HUES6 (cell line): ENCODE measurements around the gene TMEM135.

Experiments
- H3K27ac ChIP-seq: 2 replicates; pipeline ENCODE4 v1.7.0; 2013; ENCODE audit warnings: low read depth, mild to moderate bottlenecking, low read length, inconsistent platforms
- H3K27me3 ChIP-seq: 2 replicates; pipeline ENCODE4 v1.6.1; 2013; ENCODE audit warnings: low read length; ENCODE audit not compliant: control insufficient read depth, insufficient read depth
- H3K36me3 ChIP-seq: 2 replicates; pipeline ENCODE4 v1.6.1; 2013; ENCODE audit warnings: low read length; ENCODE audit not compliant: control insufficient read depth, insufficient read depth
- H3K4me1 ChIP-seq: 2 replicates; pipeline ENCODE4 v1.6.1; 2013; ENCODE audit warnings: low read length; ENCODE audit not compliant: control insufficient read depth, insufficient read depth
- H3K4me3 ChIP-seq: 2 replicates; pipeline ENCODE4 v1.5.1; 2013; ENCODE audit warnings: low read depth, low read length
- H3K9ac ChIP-seq: one replicate; pipeline ENCODE4 v1.6.1; 2013; ENCODE audit warnings: mild to moderate bottlenecking, low read length
- H3K9me3 ChIP-seq: 2 replicates; pipeline ENCODE4 v1.6.1; 2013; ENCODE audit warnings: low read depth, low read length; ENCODE audit not compliant: control insufficient read depth, insufficient read depth

TMEM135 gene

DNA sequence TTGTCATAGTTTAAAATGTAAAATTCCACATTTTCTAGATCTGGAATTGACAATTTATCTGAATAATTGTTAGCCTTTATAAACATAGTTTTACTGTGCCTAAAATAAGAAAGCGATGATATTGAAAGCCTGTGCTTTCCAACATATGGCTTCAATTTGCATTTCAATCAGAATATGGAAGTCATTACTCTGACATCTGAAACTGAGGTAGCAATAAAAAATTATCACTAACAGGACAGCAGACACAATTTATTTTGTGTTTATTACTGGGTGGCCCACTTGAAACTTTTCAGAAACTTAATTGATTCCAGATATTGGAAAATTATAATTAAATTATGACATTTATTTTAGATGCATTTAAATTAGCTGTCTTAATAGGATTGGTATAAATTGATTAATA, 78.5 kb downstream of the TMEM135 start:
- no peaks in the 10 kb centered on the region for H3K27me3 ChIP-seq
- peaks cover 9% of the 10 kb centered on the region for H3K4me1 ChIP-seq
- no peak overlapping the region for H3K9ac ChIP-seq
- no peaks in the 10 kb centered on the region for H3K9me3 ChIP-seq
- no peak overlapping the region for H3K4me3 ChIP-seq
- no peak overlapping the region for H3K27ac ChIP-seq
- H3K36me3 ChIP-seq: no peaks in the 10 kb centered on the region

DNA sequence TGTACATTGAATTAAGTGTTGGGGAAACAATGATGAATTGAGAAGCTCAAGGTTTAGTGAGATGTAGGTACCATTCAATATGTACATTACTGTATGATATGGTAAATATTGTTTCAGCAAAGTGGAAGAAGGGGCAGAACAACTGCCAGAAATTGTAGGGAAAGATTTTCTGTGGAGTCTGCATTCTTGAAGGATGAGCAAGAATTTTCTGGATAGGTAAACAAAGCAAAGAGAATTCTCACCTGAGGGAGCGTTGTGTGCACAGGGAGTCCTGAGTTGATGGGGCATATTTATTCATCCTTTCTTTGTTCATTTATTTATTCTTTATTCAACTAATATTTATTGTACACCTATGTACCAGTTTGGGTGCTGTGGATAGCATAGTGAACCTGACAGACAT, 83.2 kb downstream of the TMEM135 start:
- H3K4me1 ChIP-seq: peaks cover 9% of the 10 kb centered on the region
- H3K36me3 ChIP-seq: no peaks in the 10 kb centered on the region
- no peak overlapping the region for H3K9ac ChIP-seq
- no peak overlapping the region for H3K27ac ChIP-seq
- no peaks in the 10 kb centered on the region for H3K27me3 ChIP-seq
- no peak overlapping the region for H3K4me3 ChIP-seq
- no peaks in the 10 kb centered on the region for H3K9me3 ChIP-seq

DNA sequence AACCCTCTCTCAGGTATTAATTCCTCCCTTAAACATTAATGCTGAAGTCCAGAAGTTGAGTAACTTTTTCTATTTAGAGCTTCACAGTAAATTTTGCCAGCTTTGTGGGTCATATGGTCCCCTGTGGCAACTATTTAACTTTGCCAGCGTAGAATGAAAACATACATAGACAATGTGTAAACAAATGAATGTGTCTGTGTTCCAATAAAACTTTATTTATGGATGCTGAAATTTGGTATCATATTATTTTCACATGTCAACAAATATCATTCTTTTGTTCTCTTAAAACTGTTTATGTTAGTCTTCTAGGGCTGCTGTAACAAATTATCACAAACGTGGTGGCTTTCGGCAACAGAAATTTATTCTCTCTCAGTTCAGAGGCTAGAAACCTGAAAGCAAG, 85.1 kb downstream of the TMEM135 start:
- no peaks in the 10 kb centered on the region for H3K36me3 ChIP-seq
- H3K4me1 ChIP-seq: peaks cover 9% of the 10 kb centered on the region
- H3K9ac ChIP-seq: no peak overlapping the region
- no peak overlapping the region for H3K4me3 ChIP-seq
- H3K27ac ChIP-seq: no peak overlapping the region
- no peaks in the 10 kb centered on the region for H3K9me3 ChIP-seq
- no peaks in the 10 kb centered on the region for H3K27me3 ChIP-seq

DNA sequence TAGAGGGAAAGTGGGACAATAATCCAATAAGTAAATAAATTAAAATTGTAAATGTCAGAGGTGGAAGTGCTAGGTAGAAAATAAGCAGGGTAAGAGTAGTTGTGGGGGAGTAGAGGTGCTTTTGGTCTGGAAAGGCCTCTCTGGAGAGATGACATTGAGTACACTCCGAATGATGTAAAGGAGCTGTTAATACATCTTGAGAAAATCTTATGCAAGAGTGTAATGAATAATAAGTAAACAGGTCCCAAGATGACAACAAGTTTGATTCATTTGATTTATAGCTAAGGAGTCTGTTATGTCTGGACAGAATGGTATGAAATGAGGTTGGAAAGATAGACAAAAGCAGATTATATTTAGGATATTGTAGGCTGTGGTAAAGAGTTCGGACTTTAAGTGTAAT, 87.5 kb downstream of the TMEM135 start:
- Histone ChIP-seq H3K36me3 (no peaks in the 10 kb centered on the region), H3K4me1 (no peaks in the 10 kb centered on the region)

DNA sequence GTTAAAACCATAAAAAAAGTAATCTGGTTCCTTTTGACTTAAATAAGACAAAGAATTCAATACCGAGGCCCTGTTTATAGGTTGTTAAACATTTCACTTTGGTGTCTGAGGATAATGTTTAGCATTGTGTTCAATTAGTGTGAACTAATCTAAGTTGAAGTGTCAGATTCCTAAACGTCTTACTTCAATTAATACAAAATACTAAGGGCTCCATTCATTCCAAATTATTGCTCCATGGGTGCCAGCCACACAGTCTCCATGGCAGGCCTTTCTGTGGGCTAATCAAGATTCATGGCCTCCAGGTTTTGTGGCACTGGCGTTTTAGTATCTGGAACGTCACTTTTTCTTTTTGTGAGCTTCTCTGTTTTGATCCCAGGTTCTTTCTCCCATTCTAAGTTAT, 89.4 kb downstream of the TMEM135 start:
- Histone ChIP-seq H3K27ac (no peak overlapping the region), H3K9me3 (peaks cover 7% of the 10 kb centered on the region; the same call in 1 of the 2 replicates), H3K36me3 (no peaks in the 10 kb centered on the region), H3K27me3 (no peaks in the 10 kb centered on the region), H3K4me3 (no peak overlapping the region), H3K9ac (no peak overlapping the region), H3K4me1 (no peaks in the 10 kb centered on the region)

More for the DNA sequence above, 87.5 kb downstream of the TMEM135 start:
- Histone ChIP-seq H3K9ac (no peak overlapping the region), H3K27ac (no peak overlapping the region), H3K9me3 (no peaks in the 10 kb centered on the region), H3K27me3 (no peaks in the 10 kb centered on the region), H3K4me3 (no peak overlapping the region)

DNA sequence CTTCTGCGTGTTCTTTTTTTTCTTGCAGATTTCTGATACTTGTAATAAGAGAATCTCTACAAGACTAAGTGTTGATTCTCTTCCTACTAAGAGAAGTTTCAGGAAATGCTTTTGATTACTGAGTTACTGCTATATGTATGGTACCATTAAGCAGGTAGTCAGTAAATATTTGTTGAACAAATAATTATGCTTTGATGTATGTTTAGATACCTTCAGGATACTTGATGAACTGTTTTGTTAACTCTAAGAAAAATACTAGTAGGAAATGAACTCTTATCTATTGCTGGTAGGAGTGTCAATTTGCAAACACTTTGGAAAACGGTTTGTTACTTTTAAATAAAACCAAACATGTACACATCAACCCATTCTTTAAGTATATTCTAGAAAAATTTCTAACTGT, 90.6 kb downstream of the TMEM135 start:
- H3K9me3 ChIP-seq: peaks cover 7% of the 10 kb centered on the region; the same call in 1 of the 2 replicates
- no peaks in the 10 kb centered on the region for H3K4me1 ChIP-seq
- no peaks in the 10 kb centered on the region for H3K27me3 ChIP-seq
- H3K27ac ChIP-seq: no peak overlapping the region
- no peak overlapping the region for H3K9ac ChIP-seq
- no peak overlapping the region for H3K4me3 ChIP-seq
- no peaks in the 10 kb centered on the region for H3K36me3 ChIP-seq

DNA sequence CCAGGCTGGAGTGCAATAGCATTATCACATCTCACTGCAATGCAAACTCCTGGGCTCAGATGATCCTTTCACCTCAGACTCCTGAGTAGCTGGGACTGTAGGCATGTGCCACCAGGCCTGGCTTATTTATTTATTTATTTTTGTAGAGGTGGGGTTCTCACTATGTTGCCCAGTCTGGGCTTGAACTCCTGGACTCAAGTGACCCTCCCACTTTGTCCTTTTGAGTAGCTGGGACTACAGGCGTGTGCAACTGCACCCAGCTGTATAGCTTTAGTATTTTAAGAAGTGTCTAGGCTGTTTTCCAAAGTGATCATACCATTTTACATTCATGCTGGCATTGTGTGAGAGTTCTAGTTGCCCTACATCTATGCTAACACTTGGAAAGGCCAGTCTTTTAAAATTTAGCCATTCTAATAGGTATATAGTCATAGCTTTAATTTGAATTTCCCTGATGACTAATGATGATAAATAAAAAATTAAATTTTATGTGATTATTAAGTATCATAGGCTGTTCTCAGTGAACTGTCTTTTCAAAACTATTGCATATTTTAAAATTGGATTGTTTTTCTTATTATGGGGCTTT, 96.9 kb downstream of the TMEM135 start:
- Histone ChIP-seq H3K4me3 (no peak overlapping the region), H3K4me1 (no peaks in the 10 kb centered on the region), H3K36me3 (no peaks in the 10 kb centered on the region; the same call in 1 of the 2 replicates), H3K27me3 (no peaks in the 10 kb centered on the region), H3K27ac (no peak overlapping the region), H3K9me3 (peaks cover 19% of the 10 kb centered on the region), H3K9ac (no peak overlapping the region)

DNA sequence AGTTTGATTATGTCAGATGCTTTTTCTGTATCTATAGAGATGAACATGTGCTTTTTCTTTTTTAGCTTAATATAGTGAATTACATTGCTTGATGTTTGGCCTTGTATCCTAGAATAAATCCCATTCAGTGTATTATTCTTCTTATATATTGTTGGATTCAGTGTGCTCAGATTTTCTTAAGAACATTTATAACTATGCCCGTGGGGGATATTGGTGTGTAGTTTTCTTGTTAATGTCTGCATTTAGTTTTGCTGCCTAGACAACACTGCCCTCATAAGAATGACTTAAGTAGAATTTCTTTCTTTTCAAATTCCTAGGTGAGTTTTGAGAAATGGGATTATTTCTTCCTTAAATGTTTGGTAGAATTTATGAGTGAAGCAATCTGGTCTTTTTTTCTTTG, 98.5 kb downstream of the TMEM135 start:
- no peak overlapping the region for H3K27ac ChIP-seq
- H3K36me3 ChIP-seq: no peaks in the 10 kb centered on the region; the same call in 1 of the 2 replicates

DNA sequence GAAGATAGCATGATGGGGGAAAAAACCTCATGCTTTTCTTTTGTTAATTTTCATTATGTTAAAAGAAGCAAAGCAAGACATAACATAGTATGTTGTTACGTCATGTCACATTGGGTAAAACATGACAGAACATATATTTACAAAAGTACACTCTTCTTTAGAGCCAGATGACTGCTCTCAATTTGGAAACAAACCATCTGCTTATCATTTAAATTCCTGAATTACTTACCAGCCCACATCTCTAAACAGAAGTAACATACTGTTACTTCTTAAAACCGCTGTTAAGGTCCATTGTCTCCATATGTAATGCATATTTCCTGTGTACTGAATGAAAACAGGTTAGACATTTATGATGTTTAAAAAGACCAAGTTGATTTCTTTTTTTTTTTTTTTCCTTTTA, 100.0 kb downstream of the TMEM135 start:
- Histone ChIP-seq H3K4me1 (no peaks in the 10 kb centered on the region), H3K4me3 (no peak overlapping the region), H3K36me3 (no peaks in the 10 kb centered on the region; the same call in 1 of the 2 replicates), H3K9ac (no peak overlapping the region), H3K9me3 (peaks cover 15% of the 10 kb centered on the region), H3K27ac (no peak overlapping the region), H3K27me3 (no peaks in the 10 kb centered on the region)

More for the DNA sequence above, 98.5 kb downstream of the TMEM135 start:
- Histone ChIP-seq H3K9me3 (peaks cover 20% of the 10 kb centered on the region), H3K9ac (no peak overlapping the region), H3K4me3 (no peak overlapping the region), H3K27me3 (no peaks in the 10 kb centered on the region), H3K4me1 (no peaks in the 10 kb centered on the region)

DNA sequence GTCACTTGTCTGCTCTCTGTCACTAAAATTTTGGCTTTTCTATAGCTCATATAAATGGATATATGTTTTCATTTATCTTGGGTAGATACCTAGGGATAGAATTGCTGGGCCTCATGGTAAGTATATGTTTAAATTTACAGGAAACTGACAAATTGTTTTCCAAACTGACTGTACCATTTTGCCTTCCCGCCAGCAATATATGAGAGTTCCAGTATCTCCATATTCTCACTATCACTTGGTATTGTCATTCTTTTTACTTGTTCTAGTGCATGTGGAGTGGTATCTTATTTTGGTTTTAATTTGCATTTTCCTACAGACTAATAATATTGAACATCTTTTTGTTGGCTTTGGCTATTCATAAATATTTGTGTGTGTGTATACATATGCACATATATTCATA, 101.7 kb downstream of the TMEM135 start:
- Histone ChIP-seq H3K4me1 (no peaks in the 10 kb centered on the region; the same call in 1 of the 2 replicates), H3K27me3 (no peaks in the 10 kb centered on the region), H3K36me3 (no peaks in the 10 kb centered on the region; the same call in 1 of the 2 replicates), H3K9me3 (peaks cover 15% of the 10 kb centered on the region), H3K4me3 (no peak overlapping the region), H3K27ac (no peak overlapping the region), H3K9ac (no peak overlapping the region)

DNA sequence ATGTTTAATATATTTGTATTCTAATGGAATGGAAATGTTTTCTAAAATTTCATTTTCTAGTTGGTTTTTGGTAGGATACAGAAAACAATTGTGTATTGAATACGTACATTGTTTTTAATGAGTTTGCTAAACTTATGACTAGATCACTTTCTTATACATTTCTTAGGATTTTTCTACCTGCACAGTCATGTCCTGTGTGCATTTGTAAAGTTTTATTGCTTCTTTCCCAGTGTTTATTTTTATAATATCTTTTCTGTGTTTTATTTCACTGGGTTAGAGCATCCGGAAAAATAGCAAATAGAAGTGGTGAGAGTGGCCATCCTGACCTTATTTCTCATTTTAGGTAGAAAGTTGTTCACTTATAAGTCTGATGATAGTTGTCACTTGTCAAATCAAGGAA, 103.6 kb downstream of the TMEM135 start:
- H3K27me3 ChIP-seq: no peaks in the 10 kb centered on the region
- H3K9me3 ChIP-seq: peaks cover 15% of the 10 kb centered on the region
- no peak overlapping the region for H3K9ac ChIP-seq
- no peak overlapping the region for H3K27ac ChIP-seq
- H3K4me1 ChIP-seq: no peaks in the 10 kb centered on the region; the same call in 1 of the 2 replicates
- H3K36me3 ChIP-seq: no peaks in the 10 kb centered on the region; the same call in 1 of the 2 replicates
- H3K4me3 ChIP-seq: no peak overlapping the region
